Upper lobe of left lung (tissue), 6 donors: ENCODE results near the gene AKR1B1. TPM values are rescaled to one million over a fixed set of nuclear protein-coding genes. Genes with fewer than 3 reads are reported as not detected.

Experiments used
- ATAC-seq, 2 donors: fragments of 200-7000 bp; cut with Tn5 transposase; one replicate each; pipeline ENCODE4 v1.9.1; 2022; ENCODE audit warnings: mild to moderate bottlenecking in 2 of 2, moderate library complexity in 2 of 2; ENCODE audit not compliant: low FRiP score in 2 of 2
- DNase-seq, 2 donors: peaks; one replicate each; pipeline ENCODE4 v3.0.0-alpha.2; 2019 to 2020
- H3K27ac ChIP-seq, 4 donors: fragments of 200-600 bp; sonication (generic); one replicate each; pipeline ENCODE4 v1.5.1; 2016 to 2019
- H3K27me3 ChIP-seq, 4 donors: fragments of 200-600 bp; sonication (generic); one replicate each; pipeline ENCODE4 v1.5.1; 2017 to 2019
- H3K36me3 ChIP-seq, 4 donors: fragments of 200-600 bp; sonication (generic); one replicate each; pipeline ENCODE4 v1.5.1; 2016 to 2019
- H3K4me1 ChIP-seq, 4 donors: fragments of 200-600 bp; sonication (generic); one replicate each; pipeline ENCODE4 v1.5.1; 2018 to 2019
- H3K4me3 ChIP-seq, 4 donors: fragments of 200-600 bp; sonication (generic); one replicate each; pipeline ENCODE4 v1.5.1; 2017 to 2019; ENCODE audit warnings: mild to moderate bottlenecking in 2 of 4, moderate library complexity in 1 of 4
- H3K9me3 ChIP-seq, 4 donors: fragments of 200-600 bp; sonication (generic); one replicate each; pipeline ENCODE4 v1.5.1; 2018 to 2019
- EP300 ChIP-seq, 4 donors: sonication (generic); formaldehyde crosslinking; IDR thresholded peaks; one replicate each; pipeline ENCODE4 v1.5.1; 2017; ENCODE audit warnings: antibody characterized with exemption in 4 of 4, control low read depth in 2 of 4
- POLR2A ChIP-seq, 4 donors: fragments of 450-650 bp; IDR thresholded peaks; one replicate each; pipeline ENCODE4 v1.5.1; 2016 to 2017; ENCODE audit warnings: antibody characterized with exemption in 4 of 4, mild to moderate bottlenecking in 2 of 4
- POLR2AphosphoS5 ChIP-seq, 2 donors: sonication (generic); formaldehyde crosslinking; IDR thresholded peaks; one replicate each; pipeline ENCODE4 v1.5.1; 2017; ENCODE audit warnings: antibody characterized with exemption in 2 of 2
- WGBS, 2 donors: methylation state at CpG; one replicate each; pipeline ENCODE4 v1.1.5; 2017 to 2018; 5-methylcytosine and 5-hydroxymethylcytosine counted together
- total RNA-seq, 6 donors: library from RNA; depleted of rRNA in 4 of 6; stranded (reverse); fragments of >200 nt in 4 of 6; gene quantifications; one replicate each; pipeline versions ENCODE4 v1.1.0 to v1.2.1, GENCODE V29; 2016 to 2021
- TF ChIP-seq, protein P1 (sequence below), 6 experiments: fragments of 450-650 bp in 4 of 6; fragments of 200-600 bp in 2 of 6; sonication (generic) in 2 of 6; IDR thresholded peaks; one replicate each; pipeline ENCODE4 v1.5.1; 2016 to 2019; ENCODE audit warnings: antibody characterized with exemption in 6 of 6
- donor health status: DM: no; HTN: no; CAD: no; lungs with moderate emphysema.
- donor health status: DM: no; HTN: yes; CAD: no; lungs with severe emphysema.

Gene AKR1B1
- total RNA-seq, 6 donors from 2014 or later: 39.2 to 108 (median 93.1) TPM

DNA sequence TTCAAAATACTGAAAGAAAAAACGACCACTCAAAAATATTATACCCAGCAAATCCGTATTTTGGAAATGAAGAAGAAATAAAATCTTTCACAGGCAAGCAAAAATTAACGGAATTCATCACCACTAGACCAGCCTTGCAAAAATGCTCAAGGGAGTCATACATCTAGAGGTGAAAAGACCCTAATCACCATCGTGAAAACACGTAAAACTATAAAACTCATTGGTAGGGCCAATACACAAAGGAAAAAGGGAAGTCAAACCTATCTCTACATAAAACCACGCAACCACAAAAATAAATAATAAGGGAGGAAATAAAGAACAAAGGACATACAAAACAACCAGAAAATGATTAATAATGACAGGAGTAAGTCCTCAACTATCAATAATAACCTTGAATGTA, 6.6 kb upstream of the AKR1B1 start:
- 73 to 78% methylated on average over 6 of the region's 6 CpGs for WGBS, 2 donors
- Histone ChIP-seq H3K4me1 (no peaks in the 10 kb centered on the region), H3K27ac (no peak overlapping the region), H3K9me3 (peaks cover 6 to 11% (median 8%) of the 10 kb centered on the region in 4 donors), H3K4me3 (no peak overlapping the region), H3K36me3 (no peaks in the 10 kb centered on the region), H3K27me3 (no peaks in the 10 kb centered on the region)
- DNase-seq (no peak), ATAC-seq (no peak)
- TF ChIP-seq POLR2A (IDR thresholded peaks at IDR 0.05) (no peak), EP300 (IDR thresholded peaks at IDR 0.05) (no peak), POLR2AphosphoS5 (IDR thresholded peaks at IDR 0.05) (no peak)
- TF ChIP-seq, protein P1, sequence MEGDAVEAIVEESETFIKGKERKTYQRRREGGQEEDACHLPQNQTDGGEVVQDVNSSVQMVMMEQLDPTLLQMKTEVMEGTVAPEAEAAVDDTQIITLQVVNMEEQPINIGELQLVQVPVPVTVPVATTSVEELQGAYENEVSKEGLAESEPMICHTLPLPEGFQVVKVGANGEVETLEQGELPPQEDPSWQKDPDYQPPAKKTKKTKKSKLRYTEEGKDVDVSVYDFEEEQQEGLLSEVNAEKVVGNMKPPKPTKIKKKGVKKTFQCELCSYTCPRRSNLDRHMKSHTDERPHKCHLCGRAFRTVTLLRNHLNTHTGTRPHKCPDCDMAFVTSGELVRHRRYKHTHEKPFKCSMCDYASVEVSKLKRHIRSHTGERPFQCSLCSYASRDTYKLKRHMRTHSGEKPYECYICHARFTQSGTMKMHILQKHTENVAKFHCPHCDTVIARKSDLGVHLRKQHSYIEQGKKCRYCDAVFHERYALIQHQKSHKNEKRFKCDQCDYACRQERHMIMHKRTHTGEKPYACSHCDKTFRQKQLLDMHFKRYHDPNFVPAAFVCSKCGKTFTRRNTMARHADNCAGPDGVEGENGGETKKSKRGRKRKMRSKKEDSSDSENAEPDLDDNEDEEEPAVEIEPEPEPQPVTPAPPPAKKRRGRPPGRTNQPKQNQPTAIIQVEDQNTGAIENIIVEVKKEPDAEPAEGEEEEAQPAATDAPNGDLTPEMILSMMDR (IDR thresholded peaks at IDR 0.05): no peak

GRCh38 chr7:134464496-134464895, 5.6 kb upstream of the AKR1B1 start:
- Histone ChIP-seq H3K27ac (no peak overlapping the region), H3K4me1 (peaks cover 0 to 3% (median 1%) of the 10 kb centered on the region in 4 donors), H3K4me3 (no peak overlapping the region), H3K36me3 (no peaks in the 10 kb centered on the region), H3K27me3 (no peaks in the 10 kb centered on the region), H3K9me3 (peaks cover 6 to 11% (median 8%) of the 10 kb centered on the region in 4 donors)
- ATAC-seq (no peak), DNase-seq (no peak)
- TF ChIP-seq, protein P1 (IDR thresholded peaks at IDR 0.05): no peak
- TF ChIP-seq POLR2A (IDR thresholded peaks at IDR 0.05) (no peak), POLR2AphosphoS5 (IDR thresholded peaks at IDR 0.05) (no peak), EP300 (IDR thresholded peaks at IDR 0.05) (no peak)

GRCh38 chr7:134463751-134464150, 4.9 kb upstream of the AKR1B1 start:
- H3K9me3 ChIP-seq: peaks cover 6 to 11% (median 8%) of the 10 kb centered on the region in 4 donors
- TF ChIP-seq, protein P1 (IDR thresholded peaks at IDR 0.05): no peak
- TF ChIP-seq POLR2A (IDR thresholded peaks at IDR 0.05) (no peak), EP300 (IDR thresholded peaks at IDR 0.05) (no peak), POLR2AphosphoS5 (IDR thresholded peaks at IDR 0.05) (no peak)
- H3K36me3 ChIP-seq: no peaks in the 10 kb centered on the region
- no peak overlapping the region for H3K4me3 ChIP-seq
- no peak for ATAC-seq
- no peak for DNase-seq
- H3K27me3 ChIP-seq: no peaks in the 10 kb centered on the region
- 100% methylated on average over 1 to 2 of the region's 2 CpGs for WGBS, 2 donors
- peaks cover 0 to 8% (median 4%) of the 10 kb centered on the region in 4 donors for H3K4me1 ChIP-seq
- no peak overlapping the region for H3K27ac ChIP-seq

DNA sequence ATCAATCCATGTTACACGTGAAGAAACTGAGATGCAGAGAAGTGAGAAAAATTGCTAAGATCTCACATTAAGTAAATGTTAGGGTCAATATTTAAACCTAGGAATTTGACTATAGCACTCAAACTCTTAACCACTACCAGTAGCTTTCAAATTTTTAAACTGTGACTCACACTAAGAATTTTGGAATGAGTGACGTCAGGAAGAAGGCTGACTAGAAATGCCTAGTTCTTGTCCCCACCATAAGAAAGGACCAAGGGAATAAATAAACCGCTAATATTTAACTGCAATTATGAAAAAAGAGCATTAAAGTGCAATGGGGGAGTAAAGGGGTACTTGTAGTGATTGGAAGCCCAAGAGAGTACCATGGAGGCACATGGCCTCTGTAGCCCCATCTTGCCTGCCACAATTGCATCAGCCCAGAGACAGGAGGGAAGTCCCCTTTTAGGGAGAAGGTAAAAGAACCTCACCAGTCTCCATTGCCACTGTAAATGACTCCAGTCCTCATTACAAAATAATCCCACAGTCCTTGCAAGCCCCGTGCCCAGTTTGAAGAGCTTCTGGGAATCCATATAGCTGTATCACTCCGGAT, 3.5 kb upstream of the AKR1B1 start:
- TF ChIP-seq POLR2AphosphoS5 (IDR thresholded peaks at IDR 0.05): no peak
- no peak for TF ChIP-seq POLR2A (IDR thresholded peaks at IDR 0.05)
- no peak for TF ChIP-seq EP300 (IDR thresholded peaks at IDR 0.05)
- TF ChIP-seq, protein P1 (IDR thresholded peaks at IDR 0.05): no peak
- DNase-seq: no peak
- H3K9me3 ChIP-seq: peaks cover 6 to 11% (median 8%) of the 10 kb centered on the region in 4 donors
- WGBS, 2 donors: 78 to 81% methylated on average over 3 to 5 of the region's 5 CpGs
- no peaks in the 10 kb centered on the region for H3K36me3 ChIP-seq
- ATAC-seq: no peak
- H3K27me3 ChIP-seq: no peaks in the 10 kb centered on the region
- no peak overlapping the region for H3K27ac ChIP-seq
- peaks cover 3 to 20% (median 12%) of the 10 kb centered on the region in 4 donors for H3K4me1 ChIP-seq
- no peak overlapping the region for H3K4me3 ChIP-seq

GRCh38 chr7:134461916-134462315, 3.0 kb upstream of the AKR1B1 start:
- TF ChIP-seq POLR2AphosphoS5 (IDR thresholded peaks at IDR 0.05) (no peak), EP300 (IDR thresholded peaks at IDR 0.05) (no peak), POLR2A (IDR thresholded peaks at IDR 0.05) (no peak)
- TF ChIP-seq, protein P1 (IDR thresholded peaks at IDR 0.05): no peak
- Histone ChIP-seq H3K27ac (no peak overlapping the region), H3K4me1 (peaks cover 4 to 23% (median 12%) of the 10 kb centered on the region in 4 donors), H3K27me3 (no peaks in the 10 kb centered on the region), H3K36me3 (no peaks in the 10 kb centered on the region), H3K4me3 (no peak overlapping the region), H3K9me3 (peaks cover 6 to 11% (median 8%) of the 10 kb centered on the region in 4 donors)
- WGBS, 2 donors: 78 to 83% methylated on average over 1 of the region's 1 CpG
- ATAC-seq (no peak), DNase-seq (no peak)
